ENCODE data around the gene PXYLP1. TPM values are rescaled to one million over a fixed set of nuclear protein-coding genes. Genes with fewer than 3 reads are reported as not detected.
"Not testable (repeated sequence)": the region's sequence is repeated elsewhere in the genome, so short reads cannot be mapped to it uniquely, and the experiment has no call there.

Gene PXYLP1
- polyA plus RNA-seq, 1 experiment: 20.0 TPM

DNA sequence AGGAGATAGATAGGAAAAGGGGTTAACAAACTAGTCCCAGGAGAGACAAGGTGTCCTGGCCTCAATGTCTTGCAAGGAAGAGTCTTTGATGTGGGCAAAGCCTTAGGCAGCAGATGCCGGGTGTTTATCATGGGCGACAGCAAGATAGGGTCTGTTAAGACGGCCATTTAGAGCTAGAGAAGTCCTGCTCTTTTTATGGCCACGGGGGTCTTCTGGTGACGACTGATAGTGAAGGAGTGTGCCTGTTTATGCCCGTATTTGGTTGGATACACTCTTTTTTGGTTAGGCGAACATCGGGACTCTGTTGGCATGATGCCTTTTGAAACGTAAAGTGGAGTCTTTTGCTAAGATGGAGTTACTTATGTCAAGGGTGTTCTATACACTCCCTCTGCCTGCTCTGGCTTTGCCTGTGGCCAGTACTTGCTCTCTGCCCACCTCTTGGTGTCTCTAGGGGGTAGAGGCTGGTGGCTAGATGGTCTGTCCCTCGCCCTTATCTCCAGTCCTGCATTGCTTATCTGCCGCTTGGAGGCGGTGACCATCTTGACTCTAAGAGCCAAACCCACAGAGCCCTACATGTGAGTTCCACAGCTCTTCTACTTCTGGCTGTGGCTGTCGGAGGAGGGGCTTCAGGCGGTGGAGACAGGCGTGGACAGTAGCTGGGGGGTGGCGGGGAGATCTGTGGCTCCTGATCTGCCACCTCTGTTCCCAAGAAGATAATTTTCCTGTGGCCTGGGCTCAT lies 80.9 kb downstream of the PXYLP1 start:
- ChIA-PET POLR2A (interaction anchor here (1.0 to 1.7 kb wide), 5 partner anchors 13 to 75 kb away, joined by 3 to 16 read pairs (median 8); partner anchors contain the start of gene ZBTB38), CTCF (interaction anchor here (0.6 to 19.2 kb wide), 28 partner anchors 9 to 264 kb away, joined by 3 to 328 read pairs (median 5); partner anchors contain the start of genes PXYLP1 and ZBTB38)
- no peak overlapping the region; the same call in 1 of the 2 replicates for H3K4me3 ChIP-seq (ENCODE audit: low read depth, low read length)
- no peak for DNase-seq (ENCODE audit: low read depth, low spot score)
- peak overlapping the region; percentile 65 for H3K27ac ChIP-seq (ENCODE audit: low read depth, low read length)
- no peaks in the 10 kb centered on the region for H3K9me3 ChIP-seq (ENCODE audit: control insufficient read depth, insufficient read depth, low read length)
- H3K27me3 ChIP-seq (ENCODE audit: control insufficient read depth, insufficient read depth, low read length): no peaks in the 10 kb centered on the region
- no peak for TF ChIP-seq CTCF (IDR thresholded peaks at IDR 0.05; ENCODE audit: low read depth, low read length)

GRCh38 chr3:141313093-141313683 lies 81.6 kb downstream of the PXYLP1 start:
- no peaks in the 10 kb centered on the region for H3K27me3 ChIP-seq (ENCODE audit: control insufficient read depth, insufficient read depth, low read length)
- DNase-seq (ENCODE audit: low read depth, low spot score): no peak
- ChIA-PET POLR2A (no interaction called here), CTCF (interaction anchor here (1.9 to 19.2 kb wide), 4 partner anchors 10 to 247 kb away, joined by 5 to 328 read pairs (median 15); no protein-coding TSS in a partner anchor)
- TF ChIP-seq CTCF (IDR thresholded peaks at IDR 0.05; ENCODE audit: low read depth, low read length): no peak
- H3K4me3 ChIP-seq (ENCODE audit: low read depth, low read length): no peak overlapping the region
- no peak overlapping the region for H3K27ac ChIP-seq (ENCODE audit: low read depth, low read length)
- H3K9me3 ChIP-seq (ENCODE audit: control insufficient read depth, insufficient read depth, low read length): no peaks in the 10 kb centered on the region

- H3K27ac ChIP-seq (ENCODE audit: low read depth, low read length); H3K4me3 ChIP-seq (ENCODE audit: low read depth, low read length); POLR2A ChIA-PET; DNase-seq (ENCODE audit: low read depth, low spot score); H3K27me3 ChIP-seq (ENCODE audit: control insufficient read depth, insufficient read depth, low read length); H3K9me3 ChIP-seq (ENCODE audit: control insufficient read depth, insufficient read depth, low read length): not testable (repeated sequence)
- CTCF ChIA-PET: interaction anchor here (0.5 to 19.2 kb wide), 3 partner anchors 10 to 143 kb away, joined by 5 to 328 read pairs (median 6); no protein-coding TSS in a partner anchor
Observed at GRCh38 chr3:141314415-141314814, 82.8 kb downstream of the PXYLP1 start.

DNA sequence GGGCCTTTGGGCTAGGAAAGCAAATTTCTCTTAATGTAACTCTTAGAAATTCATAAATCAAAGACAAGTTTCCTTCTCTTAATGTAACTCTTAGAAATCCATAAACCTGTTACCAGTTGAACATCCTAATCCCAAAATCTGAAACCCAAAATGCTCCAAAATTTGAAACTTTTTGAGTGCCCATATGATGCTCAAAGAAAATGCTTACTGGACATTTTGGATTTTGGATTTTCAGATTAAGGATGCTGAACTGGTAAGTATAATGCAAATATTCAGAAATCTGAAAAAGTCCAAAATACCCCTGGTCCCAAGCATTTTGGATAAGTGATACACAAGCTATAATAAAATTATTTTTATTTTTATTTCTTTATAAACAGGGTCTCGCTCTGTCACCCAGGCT lies 85.2 kb downstream of the PXYLP1 start:
- no peak for DNase-seq (ENCODE audit: low read depth, low spot score)
- TF ChIP-seq CTCF (IDR thresholded peaks at IDR 0.05; ENCODE audit: low read depth, low read length): no peak
- Histone ChIP-seq H3K9me3 (ENCODE audit: control insufficient read depth, insufficient read depth, low read length) (peaks cover 10% of the 10 kb centered on the region), H3K27me3 (ENCODE audit: control insufficient read depth, insufficient read depth, low read length) (no peaks in the 10 kb centered on the region), H3K4me3 (ENCODE audit: low read depth, low read length) (no peak overlapping the region), H3K27ac (ENCODE audit: low read depth, low read length) (no peak overlapping the region)
- ChIA-PET POLR2A (no interaction called here), CTCF (interaction anchor here (19.2 kb wide), 1 partner anchor 140 kb away, joined by 328 read pairs; no protein-coding TSS in a partner anchor)

DNA sequence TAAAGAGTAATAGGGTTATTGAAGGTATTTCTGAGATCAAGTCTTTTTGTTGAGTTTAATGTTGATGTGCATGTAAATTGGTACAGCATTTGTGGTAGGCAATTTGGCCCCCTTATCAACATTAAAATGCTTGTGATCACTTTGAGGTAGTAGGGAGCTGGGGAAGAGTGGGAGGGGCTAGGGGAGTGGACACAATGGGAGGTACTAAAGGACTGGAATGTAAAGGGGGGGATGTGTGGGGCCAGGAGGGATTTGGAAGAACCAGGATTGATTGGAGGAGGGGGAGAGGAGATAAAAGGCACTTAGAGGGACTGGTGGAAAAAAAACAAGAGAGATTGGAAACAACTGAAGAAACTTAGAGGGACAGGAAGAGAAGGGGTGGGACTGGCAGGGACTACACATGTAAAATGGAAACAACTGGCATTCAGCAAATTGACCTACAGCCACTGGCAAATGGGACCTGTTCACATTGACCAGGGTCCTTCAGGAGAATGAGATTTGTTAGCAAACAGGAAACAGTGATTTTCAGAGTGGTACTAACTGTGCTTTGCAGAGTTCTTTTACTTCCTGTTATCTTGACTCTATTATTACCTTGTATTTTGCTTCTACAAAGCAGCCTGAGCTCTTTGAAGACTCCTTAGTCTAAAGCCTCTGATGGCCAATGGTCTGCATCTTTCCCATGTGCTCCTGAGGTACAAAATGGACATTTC lies 88.9 kb downstream of the PXYLP1 start:
- no peak for DNase-seq (ENCODE audit: low read depth, low spot score)
- POLR2A ChIA-PET: no interaction called here
- no peaks in the 10 kb centered on the region for H3K27me3 ChIP-seq (ENCODE audit: control insufficient read depth, insufficient read depth, low read length)
- H3K9me3 ChIP-seq (ENCODE audit: control insufficient read depth, insufficient read depth, low read length): peaks cover 10% of the 10 kb centered on the region
- CTCF ChIA-PET: interaction anchor here (1.0 kb wide), 1 partner anchor 12 kb away, joined by 3 read pairs; no protein-coding TSS in a partner anchor
- H3K4me3 ChIP-seq (ENCODE audit: low read depth, low read length): no peak overlapping the region
- no peak overlapping the region for H3K27ac ChIP-seq (ENCODE audit: low read depth, low read length)
- no peak for TF ChIP-seq CTCF (IDR thresholded peaks at IDR 0.05; ENCODE audit: low read depth, low read length)

Data from AG04450 (cell line).